Activated CD4-positive, CD25-positive, alpha-beta regulatory T cell treated with anti-CD3 and anti-CD28 coated beads, Interleukin-2, amount 50 U/mL, for 24 hours (primary cell): ENCODE measurements around the gene TIMM23.
"Not testable (repeated sequence)": the region's sequence is repeated elsewhere in the genome, so short reads cannot be mapped to it uniquely, and the experiment has no call there.

ENCODE experiments used
- ATAC-seq, 2 donors: fragments of 150-1000 bp; cut with Tn5 transposase; one replicate each; pipeline ENCODE4 v1.10.0; 2021; ENCODE audit warnings: mild to moderate bottlenecking in 1 of 2, moderate library complexity in 1 of 2

The TIMM23 gene

GRCh38 chr10:45997994-45998763, 25.9 kb downstream of the TIMM23 start:
- ATAC-seq = no peak

DNA sequence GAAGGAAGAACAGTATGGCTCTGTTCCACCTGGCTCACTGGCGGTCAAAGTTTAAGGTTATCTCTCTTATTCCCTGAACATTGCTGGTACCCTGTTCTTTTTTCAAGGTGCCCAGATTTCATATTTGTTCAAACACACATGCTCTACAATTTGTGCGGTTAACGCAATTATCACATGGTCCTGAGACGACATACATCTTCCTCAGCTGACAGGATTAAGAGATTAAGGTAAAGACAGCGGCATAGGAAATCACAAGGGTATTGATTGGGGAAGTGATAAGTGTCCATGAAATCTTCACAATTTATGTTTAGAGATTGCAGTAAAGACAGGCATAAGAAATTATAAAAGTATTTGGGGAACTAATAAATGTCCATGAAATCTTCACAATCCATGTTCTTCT, 27.7 kb downstream of the TIMM23 start:
- not testable (repeated sequence) for ATAC-seq

GRCh38 chr10:46000538-46000937, 28.2 kb downstream of the TIMM23 start:
- ATAC-seq = no peak

DNA sequence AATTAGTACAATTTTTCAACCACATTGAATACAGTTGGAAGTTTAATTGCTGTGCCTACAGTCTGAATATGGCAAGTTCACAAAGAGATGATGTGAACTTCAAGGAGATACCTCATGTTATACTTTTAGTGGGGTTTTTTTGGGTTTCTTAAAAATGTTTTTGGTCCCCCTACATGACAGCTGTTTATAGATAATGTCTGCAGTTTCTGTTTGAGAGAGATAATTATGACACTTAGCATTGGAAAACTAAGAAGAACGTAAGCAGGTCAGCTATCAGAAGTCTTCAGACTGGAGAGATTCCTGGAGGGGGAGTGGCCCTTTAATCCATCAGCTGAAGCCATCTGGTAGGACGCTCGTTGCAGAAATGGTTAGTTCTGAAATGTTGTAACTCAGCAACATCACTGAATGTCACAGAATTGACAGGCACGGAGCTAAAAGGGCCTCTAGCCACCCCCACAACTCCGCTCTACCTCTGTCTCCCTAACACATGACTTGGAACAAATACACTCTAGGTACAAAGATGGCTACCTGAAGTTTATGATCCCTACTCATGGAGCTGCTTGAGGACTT, 29.0 kb downstream of the TIMM23 start:
- ATAC-seq = no peak

- ATAC-seq = not testable (repeated sequence)
Measured at GRCh38 chr10:46002189-46002687, 29.9 kb downstream of the TIMM23 start.

DNA sequence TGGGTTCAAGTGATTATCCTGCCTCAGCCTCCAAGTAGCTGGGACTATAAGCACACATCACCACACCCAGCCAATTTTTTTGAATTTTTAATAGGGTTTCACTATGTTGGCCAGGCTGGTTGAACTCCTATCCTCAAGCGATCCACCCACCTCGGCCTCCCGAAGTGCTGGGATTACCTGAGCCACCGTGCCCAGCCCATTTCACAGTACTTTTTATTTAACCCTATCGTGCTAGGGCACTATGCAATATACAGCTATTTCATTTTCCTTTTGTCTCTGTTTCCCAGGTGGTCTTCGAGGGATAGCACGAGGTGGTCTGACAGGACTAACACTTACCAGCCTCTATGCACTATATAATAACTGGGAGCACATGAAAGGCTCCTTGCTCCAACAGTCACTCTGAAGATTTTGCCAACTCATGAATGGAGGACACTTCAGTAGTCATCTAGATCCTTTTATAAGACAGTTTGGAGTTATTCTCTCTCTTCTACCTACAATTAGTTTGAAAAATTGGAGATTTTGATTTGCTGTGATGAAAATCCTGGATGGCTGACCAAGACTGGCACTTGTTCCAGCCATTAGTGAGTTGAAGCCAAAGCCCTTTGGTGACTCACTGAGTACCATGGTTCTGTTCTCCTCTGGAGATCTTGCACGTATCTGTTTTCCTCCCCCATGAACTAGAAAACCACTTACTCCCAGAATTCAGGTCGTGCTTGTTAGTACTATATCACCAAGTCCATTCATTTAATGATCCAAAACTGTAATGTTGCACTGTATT, 30.8 kb downstream of the TIMM23 start:
- ATAC-seq = no peak

GRCh38 chr10:46004963-46005362, 32.7 kb downstream of the TIMM23 start:
- no peak for ATAC-seq

GRCh38 chr10:46005383-46005782, 33.1 kb downstream of the TIMM23 start:
- ATAC-seq = no peak

DNA sequence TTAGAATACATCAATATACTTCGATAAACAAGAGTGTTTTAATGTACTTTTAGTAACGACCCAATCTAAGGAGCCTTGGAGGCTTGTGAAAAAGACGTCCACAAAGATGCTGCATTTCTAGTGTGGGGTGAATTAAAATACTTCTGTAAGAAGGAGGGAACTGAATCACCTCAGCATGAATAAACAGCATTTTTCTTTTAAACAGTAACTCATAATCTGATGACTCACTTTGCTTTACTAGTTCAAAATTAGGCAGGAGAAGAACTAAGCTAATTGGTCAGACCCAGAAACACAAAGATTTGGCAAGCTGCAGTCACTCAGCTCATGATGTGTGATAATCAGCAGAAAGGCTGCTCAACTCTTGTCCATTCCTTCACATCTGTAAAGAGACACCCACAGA, 33.9 kb downstream of the TIMM23 start:
- ATAC-seq = peak; percentile 44 to 51

DNA sequence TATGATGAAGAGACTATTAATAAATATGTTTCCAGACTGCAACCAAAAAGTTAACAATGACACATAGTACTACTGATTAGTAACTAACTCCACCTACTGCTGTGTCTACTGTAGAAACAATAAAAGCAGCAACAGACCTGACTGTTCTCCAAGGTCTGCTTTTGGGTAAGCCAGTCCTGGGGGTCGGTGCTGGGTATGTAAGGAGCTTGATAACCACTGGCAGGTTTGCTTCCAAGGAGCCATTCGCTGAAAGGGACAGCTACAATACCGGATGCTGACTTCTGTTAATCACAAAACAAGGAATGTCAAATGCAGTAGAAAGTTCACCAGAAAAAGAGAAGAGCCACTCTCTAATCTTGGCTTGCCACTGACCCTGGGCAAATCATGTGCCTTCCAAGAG, 40.5 kb downstream of the TIMM23 start:
- ATAC-seq = no peak

DNA sequence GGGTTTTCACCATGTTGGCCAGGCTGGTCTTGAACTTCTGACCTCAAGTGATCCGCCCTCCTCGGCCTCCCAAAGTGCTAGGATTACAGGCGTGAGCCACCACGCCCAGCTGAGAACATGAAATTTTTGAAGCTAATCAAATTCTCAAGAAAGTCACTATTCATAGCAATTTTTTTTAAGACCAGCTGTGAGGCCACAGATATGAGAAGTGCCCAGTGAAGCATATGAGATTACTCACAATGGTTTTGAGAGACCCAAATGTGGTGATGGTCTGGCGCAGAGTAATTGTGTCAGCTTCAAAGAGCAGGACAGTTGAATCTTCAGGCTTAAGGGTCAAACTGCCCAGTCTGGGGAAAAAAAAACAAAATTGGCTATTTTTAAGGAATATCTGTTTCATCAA, 41.9 kb downstream of the TIMM23 start:
- no peak for ATAC-seq

GRCh38 chr10:46014683-46015405, 42.6 kb downstream of the TIMM23 start:
- peak in 1 of 2 donors; percentile 36 for ATAC-seq

GRCh38 chr10:46016190-46016589, 43.9 kb downstream of the TIMM23 start:
- no peak for ATAC-seq

- ATAC-seq = no peak
Measured at GRCh38 chr10:46016811-46017210, 44.5 kb downstream of the TIMM23 start.

GRCh38 chr10:46017733-46018132, 45.4 kb downstream of the TIMM23 start:
- ATAC-seq = no peak

GRCh38 chr10:46018453-46019176, 46.3 kb downstream of the TIMM23 start:
- ATAC-seq = no peak

- no peak for ATAC-seq
Measured at GRCh38 chr10:46019177-46019528, 46.9 kb downstream of the TIMM23 start.

GRCh38 chr10:46019569-46020343, 47.5 kb downstream of the TIMM23 start:
- ATAC-seq = no peak

DNA sequence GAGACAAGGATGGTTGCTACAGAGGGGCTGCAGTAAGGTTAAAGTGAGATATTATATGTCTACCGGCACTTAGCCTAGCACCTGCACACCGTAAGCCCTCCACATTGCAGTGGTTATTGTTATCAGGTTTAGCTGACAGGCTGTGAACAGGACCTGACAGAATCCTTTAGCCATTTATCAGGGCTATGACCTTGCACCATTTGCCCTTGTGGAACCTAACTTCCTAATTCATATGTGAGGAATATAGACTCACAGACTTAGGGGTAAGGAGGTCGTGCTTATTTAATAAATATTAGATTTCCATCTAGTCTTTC, 48.0 kb downstream of the TIMM23 start:
- no peak for ATAC-seq

DNA sequence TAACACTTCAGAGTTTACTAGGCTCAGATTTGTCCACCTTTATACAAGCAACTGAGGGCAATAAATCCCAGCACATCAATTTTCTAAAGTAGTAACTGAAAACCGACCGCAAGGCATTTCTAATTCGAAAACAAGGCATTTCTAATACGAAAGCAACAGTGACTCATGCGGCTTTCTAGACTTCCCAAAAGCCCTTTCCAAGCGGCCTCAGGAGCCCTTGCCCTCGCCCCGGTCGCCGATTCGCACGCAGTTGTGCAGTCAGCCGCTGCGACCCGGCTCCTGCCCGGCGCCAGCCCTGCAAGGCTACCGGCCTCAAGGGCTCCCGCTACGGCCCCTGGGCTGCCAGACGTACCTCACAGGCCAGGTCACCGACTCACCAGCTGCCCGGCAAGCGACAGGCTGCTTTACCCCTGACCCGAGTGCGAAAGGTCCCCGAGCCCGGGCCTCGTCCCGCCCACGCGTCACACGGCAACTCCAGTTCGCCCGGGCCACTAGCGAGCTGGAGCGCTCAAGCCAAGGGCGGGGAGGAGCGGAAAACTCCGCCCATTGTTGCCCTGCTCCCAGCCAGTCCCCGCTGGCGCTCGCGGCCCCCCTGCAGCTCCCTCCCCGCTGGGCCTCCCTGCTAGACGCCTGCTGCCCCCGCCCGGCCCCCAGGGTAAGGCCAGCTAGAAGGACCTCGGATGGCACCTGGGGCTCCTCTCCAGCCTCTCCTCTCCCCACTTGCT, 50.9 kb downstream of the TIMM23 start:
- ATAC-seq = peak; percentile 91 to 92

- no peak for ATAC-seq
Measured at GRCh38 chr10:46024948-46025347, 52.7 kb downstream of the TIMM23 start.
